HepG2 (cell line): ENCODE results near the gene COPS7B. TPM values are rescaled to one million over a fixed set of nuclear protein-coding genes. Genes with fewer than 3 reads are reported as not detected.

Source experiments
- CBFB ChIP-seq: sonication (generic); formaldehyde crosslinking; IDR thresholded peaks from 2 replicates; pipeline ENCODE4 v1.4.0; 2020; ENCODE audit warnings: missing genetic modification reagents
- IRX3 ChIP-seq: sonication (generic); formaldehyde crosslinking; IDR thresholded peaks from 2 replicates; pipeline ENCODE4 v1.8.1; 2023; ENCODE audit warnings: mild to moderate bottlenecking, low read depth, missing genetic modification reagents, borderline replicate concordance
- KLF6 ChIP-seq: IDR thresholded peaks from 2 replicates; pipeline ENCODE4 v1.8.0; 2016; ENCODE audit warnings: missing biosample characterization, missing genetic modification reagents
- MIXL1 ChIP-seq: IDR thresholded peaks from 2 replicates; pipeline ENCODE4 v1.6.1; 2016
- PAF1 ChIP-seq: IDR thresholded peaks from 2 replicates; pipeline ENCODE4 v1.6.1; 2016; ENCODE audit warnings: missing genetic modification reagents, missing compliant biosample characterization
- POGZ ChIP-seq: sonication (generic); formaldehyde crosslinking; IDR thresholded peaks from 2 replicates; pipeline ENCODE4 v1.4.0; 2020; ENCODE audit warnings: mild to moderate bottlenecking, missing genetic modification reagents
- PTBP1 ChIP-seq: fragments of 200-400 bp; formaldehyde crosslinking; IDR thresholded peaks from 2 replicates; pipeline ENCODE4 v1.6.1; 2018; ENCODE audit warnings: low read length, low read depth; ENCODE audit not compliant: poor library complexity, severe bottlenecking
- SALL2 ChIP-seq: sonication (generic); formaldehyde crosslinking; IDR thresholded peaks from 2 replicates; pipeline ENCODE4 v1.8.1; 2023; ENCODE audit warnings: mild to moderate bottlenecking, missing genetic modification reagents, inconsistent platforms
- SIX4 ChIP-seq: sonication (generic); formaldehyde crosslinking; IDR thresholded peaks from 2 replicates; pipeline ENCODE4 v1.4.0; 2020; ENCODE audit warnings: missing genetic modification reagents
- SMAD1 ChIP-seq: sonication (generic); formaldehyde crosslinking; IDR thresholded peaks from 2 replicates; pipeline ENCODE4 v1.4.0; 2020; ENCODE audit warnings: missing genetic modification reagents, low read depth, mild to moderate bottlenecking, borderline replicate concordance
- SOX5 ChIP-seq: IDR thresholded peaks from 2 replicates; pipeline ENCODE4 v1.6.1; 2016; ENCODE audit warnings: borderline replicate concordance
- TBX2 ChIP-seq: sonication (generic); formaldehyde crosslinking; IDR thresholded peaks from 2 replicates; pipeline ENCODE4 v1.5.0; 2020; ENCODE audit warnings: missing genetic modification reagents, mild to moderate bottlenecking, borderline replicate concordance
- WIZ ChIP-seq: sonication (generic); formaldehyde crosslinking; IDR thresholded peaks from 2 replicates; pipeline ENCODE4 v1.5.1; 2020; ENCODE audit warnings: mild to moderate bottlenecking, missing genetic modification reagents
- XBP1 ChIP-seq: sonication (generic); formaldehyde crosslinking; IDR thresholded peaks from 2 replicates; pipeline ENCODE4 v1.5.0; 2020; ENCODE audit warnings: missing genetic modification reagents
- ZFAT ChIP-seq: sonication (generic); formaldehyde crosslinking; conservative IDR thresholded peaks from 2 replicates; pipeline ENCODE4 v1.8.1; 2023; ENCODE audit warnings: missing genetic modification reagents, inconsistent platforms
- ZNF136 ChIP-seq: sonication (generic); formaldehyde crosslinking; IDR thresholded peaks from 2 replicates; pipeline ENCODE4 v1.8.1; 2022; ENCODE audit warnings: low read depth, mild to moderate bottlenecking, moderate library complexity, missing genetic modification reagents
- ZNF331 ChIP-seq: sonication (generic); formaldehyde crosslinking; IDR thresholded peaks from 2 replicates; pipeline ENCODE4 v1.4.0; 2020; ENCODE audit warnings: missing genetic modification reagents
- ZNF333 ChIP-seq: sonication (generic); formaldehyde crosslinking; IDR thresholded peaks from 2 replicates; pipeline ENCODE4 v1.4.0; 2020; ENCODE audit warnings: mild to moderate bottlenecking, missing genetic modification reagents, borderline replicate concordance
- ZNF34 ChIP-seq: sonication (generic); formaldehyde crosslinking; IDR thresholded peaks from 2 replicates; pipeline ENCODE4 v1.4.0; 2020; ENCODE audit warnings: mild to moderate bottlenecking, missing genetic modification reagents, borderline replicate concordance
- ZNF501 ChIP-seq: sonication (generic); formaldehyde crosslinking; IDR thresholded peaks from 2 replicates; pipeline ENCODE4 v1.5.1; 2020; ENCODE audit warnings: mild to moderate bottlenecking, moderate library complexity, missing genetic modification reagents
- ZNF878 ChIP-seq: sonication (generic); formaldehyde crosslinking; IDR thresholded peaks from 2 replicates; pipeline ENCODE4 v1.8.1; 2023; ENCODE audit warnings: mild to moderate bottlenecking, missing genetic modification reagents, moderate library complexity
- polyA plus RNA-seq, 8 experiments: library from polyadenylated mRNA; depleted of rRNA in 3 of 8; stranded (reverse) in 7 of 8; unstranded in 1 of 8; fragments of >200 nt; fragmentation: Illumina TruSeq in 4 of 8; extraction: Trizol in 4 of 8; gene quantifications; 2 replicates each; pipeline versions ENCODE4 v1.2.1 to v1.2.3, GENCODE V29; 2011 to 2016; ENCODE audit warnings: low read depth in 4 of 8, missing spikeins in 1 of 8, mixed read lengths in 1 of 8; ENCODE audit not compliant: insufficient read depth in 1 of 8
- total RNA-seq, 5 experiments: library from RNA; depleted of rRNA; stranded (reverse); fragments of >200 nt; fragmentation: Illumina TruSeq; extraction: Trizol; gene quantifications; 2 replicates each; pipeline ENCODE4 v1.2.3, GENCODE V29; 2016; ENCODE audit warnings: low read depth in 1 of 5
- TF ChIP-seq, protein P1 (sequence below): sonication (generic); formaldehyde crosslinking; IDR thresholded peaks from 2 replicates; pipeline ENCODE4 v1.4.0; 2020; ENCODE audit warnings: mild to moderate bottlenecking, missing genetic modification reagents
- TF ChIP-seq, protein P2 (sequence below): sonication (generic); formaldehyde crosslinking; IDR thresholded peaks from 2 replicates; pipeline ENCODE4 v1.4.0; 2020; ENCODE audit warnings: missing genetic modification reagents
- TF ChIP-seq, protein P3 (sequence below): conservative IDR thresholded peaks from 2 replicates; pipeline ENCODE4 v1.6.1; 2018; ENCODE audit warnings: missing genetic modification reagents
- TF ChIP-seq, protein P4 (sequence below): sonication (generic); formaldehyde crosslinking; IDR thresholded peaks from 2 replicates; pipeline ENCODE4 v1.5.0; 2020; ENCODE audit warnings: mild to moderate bottlenecking, missing genetic modification reagents, moderate library complexity

COPS7B gene
- total and polyA plus RNA-seq, 2 of the 13 experiments (the other 11 are each of a cell fraction or from before 2014, with no cell fraction given) = 30.6 to 62.7 TPM

DNA sequence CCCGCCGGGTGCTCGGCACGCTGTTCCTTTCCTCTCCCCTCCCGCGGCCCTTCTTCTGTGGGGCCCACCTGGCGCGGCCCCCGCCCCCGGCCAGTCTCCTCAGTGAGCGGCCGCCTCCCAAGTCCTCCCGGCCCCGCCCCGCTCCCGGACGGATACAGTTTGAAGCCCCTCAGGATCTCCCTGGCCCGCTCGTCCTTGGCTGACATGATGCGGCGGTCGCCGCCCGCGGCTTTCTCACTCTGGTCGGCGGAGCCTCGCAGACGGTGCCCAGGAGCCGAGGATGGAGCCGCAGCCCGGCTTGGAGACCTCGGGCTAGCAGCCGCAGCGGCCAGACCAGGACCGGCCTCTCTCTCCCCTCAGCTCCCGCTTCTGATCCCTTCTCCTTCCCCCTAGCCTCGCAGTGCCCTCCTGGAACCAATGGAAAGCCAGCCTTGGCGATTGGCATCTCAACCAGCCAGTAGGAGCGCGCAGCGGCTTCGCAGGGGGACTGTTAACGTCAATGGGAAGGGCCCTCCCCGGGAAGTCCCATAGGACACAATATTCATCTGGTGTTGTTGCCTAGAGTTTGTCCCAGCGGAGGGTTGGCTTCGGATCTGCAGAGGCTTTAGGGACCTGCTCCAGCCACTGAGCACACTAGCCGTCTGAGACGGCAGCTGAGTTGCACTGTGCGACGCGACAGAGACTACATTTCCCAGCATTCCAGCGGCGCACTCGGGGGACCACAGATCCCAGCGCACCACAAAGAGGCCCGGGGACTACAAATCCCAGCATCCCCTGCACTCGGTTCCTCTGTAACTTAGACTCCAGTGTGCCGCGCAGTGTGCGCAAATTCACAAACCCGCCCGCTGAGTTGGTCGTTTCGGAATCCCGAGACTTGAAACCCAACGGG is 5.1 kb upstream of the COPS7B start, which contains the start of gene PDE6D (continued):
- TF ChIP-seq SALL2 (CRISPR knock-in tag) (no peak), PAF1 (no peak), ZNF878 (CRISPR knock-in tag) (no peak), ZFAT (CRISPR knock-in tag) (no peak), XBP1 (peak; percentile 65; the same call in 1 of the 2 replicates), IRX3 (CRISPR knock-in tag) (no peak), ZNF333 (CRISPR knock-in tag) (peak; percentile 96; the same call in 1 of the 2 replicates), KLF6 (CRISPR knock-in tag) (peak; percentile 18), ZNF501 (CRISPR knock-in tag) (peak; percentile 95), MIXL1 (peak; percentile 36; the same call in 1 of the 2 replicates), WIZ (no peak; the same call in 1 of the 2 replicates), ZNF331 (peak; percentile 8; the same call in 1 of the 2 replicates), SMAD1 (no peak; the same call in 1 of the 2 replicates), POGZ (CRISPR knock-in tag) (peak; percentile 57), SIX4 (CRISPR knock-in tag) (no peak; the same call in 1 of the 2 replicates), TBX2 (CRISPR knock-in tag) (peak; percentile 69; the same call in 1 of the 2 replicates), SOX5 (CRISPR knock-in tag) (no peak; the same call in 1 of the 2 replicates), CBFB (peak; percentile 80), ZNF34 (peak; percentile 87), ZNF136 (CRISPR knock-in tag) (no peak; the same call in 1 of the 2 replicates), PTBP1 (no peak)
- TF ChIP-seq, protein P1, sequence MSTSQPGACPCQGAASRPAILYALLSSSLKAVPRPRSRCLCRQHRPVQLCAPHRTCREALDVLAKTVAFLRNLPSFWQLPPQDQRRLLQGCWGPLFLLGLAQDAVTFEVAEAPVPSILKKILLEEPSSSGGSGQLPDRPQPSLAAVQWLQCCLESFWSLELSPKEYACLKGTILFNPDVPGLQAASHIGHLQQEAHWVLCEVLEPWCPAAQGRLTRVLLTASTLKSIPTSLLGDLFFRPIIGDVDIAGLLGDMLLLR (CRISPR knock-in tag) = peak; percentile 58; the same call in 1 of the 2 replicates
- TF ChIP-seq, protein P2, sequence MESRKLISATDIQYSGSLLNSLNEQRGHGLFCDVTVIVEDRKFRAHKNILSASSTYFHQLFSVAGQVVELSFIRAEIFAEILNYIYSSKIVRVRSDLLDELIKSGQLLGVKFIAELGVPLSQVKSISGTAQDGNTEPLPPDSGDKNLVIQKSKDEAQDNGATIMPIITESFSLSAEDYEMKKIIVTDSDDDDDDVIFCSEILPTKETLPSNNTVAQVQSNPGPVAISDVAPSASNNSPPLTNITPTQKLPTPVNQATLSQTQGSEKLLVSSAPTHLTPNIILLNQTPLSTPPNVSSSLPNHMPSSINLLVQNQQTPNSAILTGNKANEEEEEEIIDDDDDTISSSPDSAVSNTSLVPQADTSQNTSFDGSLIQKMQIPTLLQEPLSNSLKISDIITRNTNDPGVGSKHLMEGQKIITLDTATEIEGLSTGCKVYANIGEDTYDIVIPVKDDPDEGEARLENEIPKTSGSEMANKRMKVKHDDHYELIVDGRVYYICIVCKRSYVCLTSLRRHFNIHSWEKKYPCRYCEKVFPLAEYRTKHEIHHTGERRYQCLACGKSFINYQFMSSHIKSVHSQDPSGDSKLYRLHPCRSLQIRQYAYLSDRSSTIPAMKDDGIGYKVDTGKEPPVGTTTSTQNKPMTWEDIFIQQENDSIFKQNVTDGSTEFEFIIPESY = no peak; the same call in 1 of the 2 replicates
- TF ChIP-seq, protein P3, sequence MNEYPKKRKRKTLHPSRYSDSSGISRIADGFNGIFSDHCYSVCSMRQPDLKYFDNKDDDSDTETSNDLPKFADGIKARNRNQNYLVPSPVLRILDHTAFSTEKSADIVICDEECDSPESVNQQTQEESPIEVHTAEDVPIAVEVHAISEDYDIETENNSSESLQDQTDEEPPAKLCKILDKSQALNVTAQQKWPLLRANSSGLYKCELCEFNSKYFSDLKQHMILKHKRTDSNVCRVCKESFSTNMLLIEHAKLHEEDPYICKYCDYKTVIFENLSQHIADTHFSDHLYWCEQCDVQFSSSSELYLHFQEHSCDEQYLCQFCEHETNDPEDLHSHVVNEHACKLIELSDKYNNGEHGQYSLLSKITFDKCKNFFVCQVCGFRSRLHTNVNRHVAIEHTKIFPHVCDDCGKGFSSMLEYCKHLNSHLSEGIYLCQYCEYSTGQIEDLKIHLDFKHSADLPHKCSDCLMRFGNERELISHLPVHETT (CRISPR knock-in tag) = 0 out of 2 replicates have a peak, but pooled peaks have one; percentile 60
- TF ChIP-seq, protein P4, sequence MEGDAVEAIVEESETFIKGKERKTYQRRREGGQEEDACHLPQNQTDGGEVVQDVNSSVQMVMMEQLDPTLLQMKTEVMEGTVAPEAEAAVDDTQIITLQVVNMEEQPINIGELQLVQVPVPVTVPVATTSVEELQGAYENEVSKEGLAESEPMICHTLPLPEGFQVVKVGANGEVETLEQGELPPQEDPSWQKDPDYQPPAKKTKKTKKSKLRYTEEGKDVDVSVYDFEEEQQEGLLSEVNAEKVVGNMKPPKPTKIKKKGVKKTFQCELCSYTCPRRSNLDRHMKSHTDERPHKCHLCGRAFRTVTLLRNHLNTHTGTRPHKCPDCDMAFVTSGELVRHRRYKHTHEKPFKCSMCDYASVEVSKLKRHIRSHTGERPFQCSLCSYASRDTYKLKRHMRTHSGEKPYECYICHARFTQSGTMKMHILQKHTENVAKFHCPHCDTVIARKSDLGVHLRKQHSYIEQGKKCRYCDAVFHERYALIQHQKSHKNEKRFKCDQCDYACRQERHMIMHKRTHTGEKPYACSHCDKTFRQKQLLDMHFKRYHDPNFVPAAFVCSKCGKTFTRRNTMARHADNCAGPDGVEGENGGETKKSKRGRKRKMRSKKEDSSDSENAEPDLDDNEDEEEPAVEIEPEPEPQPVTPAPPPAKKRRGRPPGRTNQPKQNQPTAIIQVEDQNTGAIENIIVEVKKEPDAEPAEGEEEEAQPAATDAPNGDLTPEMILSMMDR = peak; percentile 16
